SU-DHL-6 (cell line): ENCODE data around the gene C3AR1.
"Not testable (repeated sequence)": the region's sequence is repeated elsewhere in the genome, so short reads cannot be mapped to it uniquely, and the experiment has no call there.

ENCODE experiments used
- EZH2phosphoT487 ChIP-seq: fragments of 200-600 bp; sonication (generic), shearing (Covaris generic); conservative IDR thresholded peaks from 2 replicates; pipeline ENCODE4 v1.6.1; 2018; ENCODE audit warnings: mild to moderate bottlenecking, antibody characterized with exemption, low read length, moderate library complexity, mixed read lengths
- TF ChIP-seq, protein P1 (sequence below): fragments of 200-600 bp; sonication (generic); IDR thresholded peaks from one replicate; pipeline ENCODE4 v1.5.1; 2017; ENCODE audit warnings: antibody characterized with exemption, mild to moderate bottlenecking, low read length, moderate library complexity; ENCODE audit not compliant: insufficient read depth, poor library complexity, severe bottlenecking

GRCh38 chr12:8089277-8089676, 23.1 kb upstream of the C3AR1 start:
- TF ChIP-seq, protein P1, sequence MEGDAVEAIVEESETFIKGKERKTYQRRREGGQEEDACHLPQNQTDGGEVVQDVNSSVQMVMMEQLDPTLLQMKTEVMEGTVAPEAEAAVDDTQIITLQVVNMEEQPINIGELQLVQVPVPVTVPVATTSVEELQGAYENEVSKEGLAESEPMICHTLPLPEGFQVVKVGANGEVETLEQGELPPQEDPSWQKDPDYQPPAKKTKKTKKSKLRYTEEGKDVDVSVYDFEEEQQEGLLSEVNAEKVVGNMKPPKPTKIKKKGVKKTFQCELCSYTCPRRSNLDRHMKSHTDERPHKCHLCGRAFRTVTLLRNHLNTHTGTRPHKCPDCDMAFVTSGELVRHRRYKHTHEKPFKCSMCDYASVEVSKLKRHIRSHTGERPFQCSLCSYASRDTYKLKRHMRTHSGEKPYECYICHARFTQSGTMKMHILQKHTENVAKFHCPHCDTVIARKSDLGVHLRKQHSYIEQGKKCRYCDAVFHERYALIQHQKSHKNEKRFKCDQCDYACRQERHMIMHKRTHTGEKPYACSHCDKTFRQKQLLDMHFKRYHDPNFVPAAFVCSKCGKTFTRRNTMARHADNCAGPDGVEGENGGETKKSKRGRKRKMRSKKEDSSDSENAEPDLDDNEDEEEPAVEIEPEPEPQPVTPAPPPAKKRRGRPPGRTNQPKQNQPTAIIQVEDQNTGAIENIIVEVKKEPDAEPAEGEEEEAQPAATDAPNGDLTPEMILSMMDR, result not testable (repeated sequence)
- TF ChIP-seq EZH2phosphoT487, result not testable (repeated sequence)
